Stimulated activated naive CD8-positive, alpha-beta T cell treated with anti-CD3 and anti-CD28 coated beads, Interleukin-15, amount 100 ng/mL, for 72 hours (primary cell): ENCODE results near the gene TMTC1.

Source experiments
- ATAC-seq: fragments of 150-1000 bp; cut with Tn5 transposase; 2 replicates; pipeline ENCODE4 v1.10.0; 2021; ENCODE audit warnings: mild to moderate bottlenecking, moderate library complexity
- DNase-seq, 2 donors: peaks; one replicate each; pipeline ENCODE4 v3.0.0; 2021 to 2022
- H3K27ac Mint-ChIP-seq, 2 donors: one replicate each; pipeline ENCODE4 v1.8.0; 2022; ENCODE audit warnings: mild to moderate bottlenecking in 2 of 2, mixed read lengths in 2 of 2, moderate library complexity in 2 of 2
- H3K27me3 Mint-ChIP-seq: one replicate; pipeline ENCODE4 v1.8.0; 2022; ENCODE audit warnings: mixed read lengths
- H3K4me1 Mint-ChIP-seq: one replicate; pipeline ENCODE4 v1.8.0; 2022; ENCODE audit warnings: mild to moderate bottlenecking, mixed read lengths
- H3K4me3 Mint-ChIP-seq, 2 donors: one replicate each; pipeline ENCODE4 v1.8.0; 2022; ENCODE audit warnings: mild to moderate bottlenecking in 2 of 2, mixed read lengths in 2 of 2, moderate library complexity in 1 of 2
- H3K9me3 Mint-ChIP-seq, 2 donors: one replicate each; pipeline ENCODE4 v1.8.0; 2022; ENCODE audit warnings: mixed read lengths in 2 of 2

Gene TMTC1

GRCh38 chr12:29614694-29615325 is 168.9 kb downstream of the TMTC1 start:
- ATAC-seq (no peak), DNase-seq (no peak)
- H3K27ac Mint-ChIP-seq, result peak overlapping the region in 1 of 2 donors; percentile 61
- H3K4me3 Mint-ChIP-seq, result no peak overlapping the region
- no peaks in the 10 kb centered on the region for H3K9me3 Mint-ChIP-seq
- no peaks in the 10 kb centered on the region for H3K4me1 Mint-ChIP-seq
- H3K27me3 Mint-ChIP-seq, result peaks cover 15% of the 10 kb centered on the region

- DNase-seq, result no peak
Observed at GRCh38 chr12:29612912-29613311, 170.8 kb downstream of the TMTC1 start.

GRCh38 chr12:29611906-29612305 is 171.8 kb downstream of the TMTC1 start:
- DNase-seq (no peak), ATAC-seq (no peak)
- Mint-ChIP-seq H3K9me3 (no peaks in the 10 kb centered on the region), H3K27ac (no peak overlapping the region), H3K4me1 (no peaks in the 10 kb centered on the region), H3K27me3 (peaks cover 8% of the 10 kb centered on the region), H3K4me3 (no peak overlapping the region)

More at GRCh38 chr12:29612912-29613311, 170.8 kb downstream of the TMTC1 start:
- Mint-ChIP-seq H3K9me3 (no peaks in the 10 kb centered on the region), H3K27ac (no peak overlapping the region), H3K4me3 (no peak overlapping the region), H3K27me3 (peaks cover 18% of the 10 kb centered on the region), H3K4me1 (no peaks in the 10 kb centered on the region)
- ATAC-seq, result no peak

GRCh38 chr12:29610473-29611170 is 173.1 kb downstream of the TMTC1 start:
- Mint-ChIP-seq H3K27me3 (peaks cover 8% of the 10 kb centered on the region), H3K4me1 (no peaks in the 10 kb centered on the region), H3K9me3 (no peaks in the 10 kb centered on the region), H3K27ac (no peak overlapping the region), H3K4me3 (no peak overlapping the region)
- no peak for DNase-seq
- no peak for ATAC-seq

DNA sequence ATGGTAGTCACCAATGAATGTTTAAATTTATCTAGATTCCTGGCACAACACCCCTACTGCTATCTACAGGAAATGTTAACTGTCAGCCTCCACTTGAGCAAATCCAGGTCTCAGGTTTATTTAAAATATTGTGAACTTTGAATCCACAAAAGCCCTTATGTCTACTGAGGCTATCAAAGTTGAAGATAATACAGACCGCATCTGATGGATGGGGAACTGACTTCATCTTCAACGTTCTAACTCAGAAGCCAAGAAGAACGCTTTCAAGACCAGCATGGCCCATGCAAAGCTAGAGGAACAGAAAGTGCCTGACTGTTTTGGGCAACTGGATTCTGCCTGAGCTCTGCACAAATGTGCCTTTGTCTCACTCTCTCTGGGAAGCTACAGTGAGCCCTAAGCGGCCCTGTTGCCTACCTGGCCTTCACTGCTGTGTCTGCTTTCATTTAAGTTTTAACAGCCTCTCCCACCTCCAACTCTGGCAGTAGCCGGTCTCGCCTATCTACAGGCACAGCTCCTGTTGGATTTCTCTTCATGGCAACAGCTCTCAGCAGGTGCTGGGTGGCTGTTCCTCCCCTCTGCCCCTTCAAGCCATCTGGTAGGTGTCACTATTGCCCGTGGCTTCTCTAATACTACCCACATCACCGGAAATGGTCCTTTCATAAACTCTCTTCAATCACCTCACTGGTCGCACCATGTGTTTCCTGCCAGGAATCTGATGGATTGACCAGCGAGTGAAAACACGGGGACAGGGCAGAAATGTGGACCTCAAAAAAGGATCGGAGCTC is 174.1 kb downstream of the TMTC1 start:
- H3K27me3 Mint-ChIP-seq, result peaks cover 8% of the 10 kb centered on the region
- no peaks in the 10 kb centered on the region for H3K9me3 Mint-ChIP-seq
- H3K4me1 Mint-ChIP-seq, result no peaks in the 10 kb centered on the region
- ATAC-seq (no peak), DNase-seq (no peak)
- H3K4me3 Mint-ChIP-seq, result no peak overlapping the region
- H3K27ac Mint-ChIP-seq, result peak overlapping the region in 1 of 2 donors; percentile 29

- Mint-ChIP-seq H3K4me3 (no peak overlapping the region), H3K27ac (no peak overlapping the region), H3K9me3 (no peaks in the 10 kb centered on the region), H3K27me3 (peaks cover 8% of the 10 kb centered on the region), H3K4me1 (no peaks in the 10 kb centered on the region)
- no peak for ATAC-seq
- no peak for DNase-seq
Observed at GRCh38 chr12:29608581-29608980, 175.2 kb downstream of the TMTC1 start.

DNA sequence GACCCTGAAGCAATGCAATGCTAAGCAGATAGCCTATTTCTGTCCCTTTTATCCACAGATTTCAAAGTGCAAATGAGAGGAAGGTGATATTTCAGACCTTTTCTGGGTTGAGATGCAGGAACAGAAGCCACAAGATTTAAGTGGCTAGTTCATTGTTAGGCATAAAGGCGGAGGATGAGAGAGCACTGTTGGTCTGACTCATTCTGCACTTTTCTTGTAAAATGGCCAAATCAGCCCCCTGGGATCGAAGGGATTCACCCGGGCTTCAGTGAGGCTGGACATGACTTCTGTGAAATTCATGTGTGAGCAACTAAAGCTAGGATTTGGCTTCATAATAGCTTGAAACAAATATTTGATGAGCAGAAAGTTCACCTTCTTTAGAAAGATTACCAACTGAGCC is 184.4 kb downstream of the TMTC1 start:
- Mint-ChIP-seq H3K27ac (no peak overlapping the region), H3K4me3 (no peak overlapping the region), H3K4me1 (no peaks in the 10 kb centered on the region), H3K27me3 (peaks cover 8% of the 10 kb centered on the region), H3K9me3 (no peaks in the 10 kb centered on the region)
- DNase-seq (no peak), ATAC-seq (no peak)

DNA sequence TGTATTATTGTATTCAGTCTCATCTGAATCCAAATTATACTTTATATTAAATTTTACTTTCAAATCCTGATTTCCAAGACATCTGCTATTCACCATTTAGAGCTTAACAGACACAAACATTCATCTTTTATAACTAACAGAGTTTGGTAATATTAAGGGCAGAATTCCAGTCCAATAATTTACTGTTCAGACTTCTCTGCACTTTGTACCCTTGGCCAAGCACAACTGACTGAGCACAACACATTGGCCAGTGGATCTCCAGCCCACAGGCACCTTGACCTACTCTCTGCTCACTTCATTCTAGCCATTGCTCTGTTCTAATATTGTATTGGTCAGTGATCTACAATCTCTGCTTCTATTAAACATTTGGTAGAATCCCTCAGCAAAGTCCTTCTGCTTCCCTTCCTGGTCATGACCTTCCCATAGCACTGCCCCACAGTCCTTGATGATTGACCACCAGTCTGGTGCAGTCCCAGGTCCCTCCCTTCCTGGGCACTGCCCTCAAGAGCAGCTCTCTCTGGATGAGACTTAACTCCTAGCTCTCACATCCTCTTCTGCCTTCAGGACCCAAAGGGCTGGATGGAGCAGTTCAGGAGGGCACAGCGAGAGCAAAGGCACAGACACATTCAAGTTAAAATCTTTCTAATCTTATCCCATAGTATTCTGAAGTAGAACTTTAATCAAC is 188.5 kb downstream of the TMTC1 start:
- Mint-ChIP-seq H3K27ac (peak overlapping the region in 1 of 2 donors; percentile 75), H3K27me3 (peaks cover 8% of the 10 kb centered on the region), H3K4me3 (no peak overlapping the region), H3K4me1 (no peaks in the 10 kb centered on the region), H3K9me3 (no peaks in the 10 kb centered on the region)
- ATAC-seq (no peak), DNase-seq (no peak)

DNA sequence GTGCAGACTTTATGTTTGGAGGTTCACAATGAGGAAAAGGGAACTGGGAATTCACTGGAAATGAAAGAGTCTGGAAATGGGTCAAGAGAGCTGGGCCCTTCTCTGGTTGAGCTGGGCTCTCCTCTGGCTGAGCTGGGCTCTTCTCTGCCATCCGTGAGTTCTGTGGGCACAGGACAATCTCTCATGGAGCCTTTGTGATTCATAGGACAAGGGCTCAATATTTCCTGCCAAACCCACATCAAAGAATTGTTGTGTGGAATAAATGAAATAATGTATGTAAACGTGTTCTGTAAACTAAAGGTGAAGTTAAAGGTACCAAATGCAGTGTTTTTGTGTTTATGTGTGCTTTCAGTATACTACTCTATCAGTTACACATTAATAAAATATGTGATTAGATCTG is 190.7 kb downstream of the TMTC1 start:
- peaks cover 14% of the 10 kb centered on the region for H3K27me3 Mint-ChIP-seq
- no peak for ATAC-seq
- no peak overlapping the region for H3K4me3 Mint-ChIP-seq
- H3K4me1 Mint-ChIP-seq, result no peaks in the 10 kb centered on the region
- H3K9me3 Mint-ChIP-seq, result no peaks in the 10 kb centered on the region
- H3K27ac Mint-ChIP-seq, result no peak overlapping the region
- no peak for DNase-seq

DNA sequence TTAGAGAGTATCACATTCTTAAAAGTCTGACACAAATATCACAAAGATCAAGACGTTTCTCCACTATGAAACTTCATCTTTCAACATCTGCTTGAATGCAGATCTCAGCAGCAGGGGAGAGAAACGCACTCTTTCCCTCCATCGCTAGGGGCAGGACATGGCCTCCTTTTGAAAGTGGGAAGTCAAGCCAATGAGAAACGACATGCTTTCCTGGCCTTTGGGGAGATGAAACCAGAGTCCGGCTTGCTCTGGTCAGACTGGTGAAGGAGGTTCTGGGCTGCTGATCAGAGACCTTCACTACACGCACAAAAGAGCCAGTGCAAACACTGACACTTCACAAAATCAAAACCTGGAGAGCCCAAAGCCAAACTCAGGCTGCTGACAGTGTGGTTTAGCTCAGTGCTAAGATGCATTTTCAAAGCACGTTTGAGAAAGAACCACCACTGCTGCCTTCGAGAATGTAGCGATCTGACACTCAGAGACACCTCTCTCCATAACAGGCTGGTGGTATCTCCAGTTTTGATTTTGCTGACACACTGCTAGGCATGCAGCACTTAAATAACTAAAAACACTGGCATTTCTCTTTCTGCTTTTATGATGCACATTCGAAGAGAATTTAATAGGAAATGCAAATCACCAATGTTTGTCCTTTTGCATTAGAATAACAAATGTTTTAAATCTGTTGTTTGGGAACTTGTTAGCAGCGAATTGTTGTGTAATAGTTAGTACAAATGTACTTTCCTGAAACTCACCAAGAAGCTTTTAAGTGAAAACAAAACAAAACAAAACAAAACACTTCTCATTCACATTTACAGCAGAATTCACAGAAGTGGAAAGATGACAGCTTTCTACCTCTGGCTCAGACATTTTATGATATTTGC is 192.4 kb downstream of the TMTC1 start:
- ATAC-seq (no peak), DNase-seq (no peak)
- peaks cover 15% of the 10 kb centered on the region for H3K27me3 Mint-ChIP-seq
- H3K4me3 Mint-ChIP-seq, result no peak overlapping the region
- H3K4me1 Mint-ChIP-seq, result no peaks in the 10 kb centered on the region
- H3K9me3 Mint-ChIP-seq, result no peaks in the 10 kb centered on the region
- H3K27ac Mint-ChIP-seq, result no peak overlapping the region

GRCh38 chr12:29589851-29590250 is 193.9 kb downstream of the TMTC1 start:
- no peaks in the 10 kb centered on the region for H3K4me1 Mint-ChIP-seq
- H3K27ac Mint-ChIP-seq, result no peak overlapping the region
- H3K4me3 Mint-ChIP-seq, result no peak overlapping the region
- H3K27me3 Mint-ChIP-seq, result peaks cover 15% of the 10 kb centered on the region
- ATAC-seq (no peak), DNase-seq (no peak)
- no peaks in the 10 kb centered on the region for H3K9me3 Mint-ChIP-seq

DNA sequence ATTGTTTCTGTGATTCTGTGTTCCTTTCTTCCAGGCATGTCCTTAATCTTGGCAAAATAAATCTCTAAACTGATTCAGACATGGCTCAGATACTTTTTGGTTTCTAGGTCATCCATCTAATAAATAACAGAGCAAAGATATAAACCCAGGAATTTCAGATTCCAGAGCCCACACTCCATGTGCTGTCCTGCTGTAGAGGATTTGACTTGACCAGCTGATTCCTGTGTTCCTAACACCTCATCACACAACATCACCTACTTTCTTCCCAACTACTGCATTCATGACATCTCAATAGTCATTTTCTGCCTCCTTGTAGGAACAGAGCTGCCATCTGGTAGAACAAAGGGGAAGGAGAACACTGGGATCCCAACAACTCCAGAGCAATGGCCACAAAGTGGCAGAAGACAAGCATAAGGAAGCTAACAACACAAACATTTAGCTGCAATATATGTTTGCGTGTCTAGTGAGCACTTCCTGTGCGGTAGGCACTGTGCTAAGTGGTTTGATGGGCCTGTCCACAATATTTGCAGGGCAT is 194.4 kb downstream of the TMTC1 start:
- no peak overlapping the region for H3K4me3 Mint-ChIP-seq
- peaks cover 15% of the 10 kb centered on the region for H3K27me3 Mint-ChIP-seq
- H3K9me3 Mint-ChIP-seq, result no peaks in the 10 kb centered on the region
- no peak overlapping the region for H3K27ac Mint-ChIP-seq
- H3K4me1 Mint-ChIP-seq, result no peaks in the 10 kb centered on the region
- no peak for ATAC-seq
- no peak for DNase-seq

DNA sequence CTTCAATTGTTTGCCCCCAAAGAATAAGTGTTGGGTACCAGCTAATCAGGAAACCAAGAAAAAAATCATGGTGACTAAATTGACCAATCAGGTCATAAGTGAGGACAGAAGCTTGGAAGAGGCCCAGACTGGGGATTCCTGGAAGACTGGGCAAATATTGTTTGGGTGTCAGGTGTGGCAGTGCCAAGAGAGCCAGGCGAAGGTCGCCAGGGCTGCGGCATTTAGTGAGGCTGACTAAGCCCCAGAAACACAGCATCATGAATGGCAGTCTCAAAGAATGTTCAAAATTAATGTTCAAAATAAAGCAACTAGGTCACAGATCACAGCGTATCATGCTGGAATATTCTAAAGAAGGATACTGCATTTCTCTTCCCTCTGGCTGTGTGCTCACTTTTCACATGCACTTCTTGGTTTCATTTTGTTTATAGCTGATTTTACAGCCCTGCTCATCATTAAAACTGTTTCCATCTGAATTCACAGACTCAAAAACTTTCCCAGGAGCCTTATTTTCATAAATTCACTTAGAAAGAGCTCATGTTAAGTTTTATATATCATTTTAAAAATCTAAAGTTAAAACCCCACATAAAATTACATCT is 201.0 kb downstream of the TMTC1 start:
- Mint-ChIP-seq H3K27me3 (no peaks in the 10 kb centered on the region), H3K4me1 (no peaks in the 10 kb centered on the region), H3K9me3 (no peaks in the 10 kb centered on the region), H3K27ac (no peak overlapping the region), H3K4me3 (no peak overlapping the region)
- DNase-seq, result no peak
- ATAC-seq, result no peak

DNA sequence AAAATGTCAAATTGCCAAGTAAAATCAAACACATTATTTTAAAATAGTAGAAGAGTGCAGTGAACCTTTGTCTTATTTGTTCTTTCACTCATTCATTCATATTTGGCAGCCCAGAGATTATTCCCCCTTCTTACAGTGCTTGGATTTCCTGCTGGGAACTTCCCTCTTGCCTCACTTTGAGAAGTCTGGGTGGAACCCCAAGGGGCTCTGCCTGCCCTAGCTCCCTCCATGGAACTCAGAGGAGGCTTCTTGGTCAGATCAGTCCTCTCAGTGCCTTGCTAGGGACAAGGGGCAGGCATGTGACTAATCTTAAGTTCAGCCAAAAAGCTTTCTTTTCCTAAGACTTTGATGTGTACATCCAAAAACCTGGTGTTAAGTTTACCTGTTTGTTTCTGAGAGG is 201.6 kb downstream of the TMTC1 start:
- no peak overlapping the region for H3K27ac Mint-ChIP-seq
- H3K9me3 Mint-ChIP-seq, result no peaks in the 10 kb centered on the region
- no peaks in the 10 kb centered on the region for H3K4me1 Mint-ChIP-seq
- DNase-seq (no peak), ATAC-seq (no peak)
- H3K4me3 Mint-ChIP-seq, result no peak overlapping the region
- H3K27me3 Mint-ChIP-seq, result peaks cover 2% of the 10 kb centered on the region
